ENCODE data around the gene VSTM5.

GRCh38 chr11:93841446-93841845 lies 9.0 kb downstream of the VSTM5 start:
- TF ChIP-seq CTCF (IDR thresholded peaks at IDR 0.05; ENCODE audit: low read depth, low read length, missing input control) (no peak), JUND (IDR thresholded peaks at IDR 0.05) (no peak), GABPA (IDR thresholded peaks at IDR 0.05 in 1 of 2, conservative IDR thresholded peaks at IDR 0.05 in 1 of 2) (no peak), RAD21 (IDR thresholded peaks at IDR 0.05) (no peak), ZBTB33 (IDR thresholded peaks at IDR 0.05) (no peak), RXRA (IDR thresholded peaks at IDR 0.05) (no peak), ATF3 (IDR thresholded peaks at IDR 0.05) (no peak), MAX (IDR thresholded peaks at IDR 0.05) (no peak), EGR1 (IDR thresholded peaks at IDR 0.05; ENCODE audit: low read depth in 2 of 2) (no peak)
